Occipital lobe (tissue), 2 donors: ENCODE data around the gene NTHL1. TPM values are rescaled to one million over a fixed set of nuclear protein-coding genes. Genes with fewer than 3 reads are reported as not detected.
A peak's percentile ranks its signal among the peaks of the same experiment; 100 is the strongest.

ENCODE experiments used
- DNase-seq: peaks from one replicate; lab custom pipeline; 2025; lab: John Stamatoyannopoulos, UW
- total RNA-seq: library from RNA; depleted of rRNA; stranded (reverse); fragments of >200 nt; gene quantifications from one replicate; pipeline ENCODE4 v1.2.3, GENCODE V29; 2014

NTHL1 gene
- total RNA-seq, 1 donor from 2014 or later = 20.3 TPM

DNA sequence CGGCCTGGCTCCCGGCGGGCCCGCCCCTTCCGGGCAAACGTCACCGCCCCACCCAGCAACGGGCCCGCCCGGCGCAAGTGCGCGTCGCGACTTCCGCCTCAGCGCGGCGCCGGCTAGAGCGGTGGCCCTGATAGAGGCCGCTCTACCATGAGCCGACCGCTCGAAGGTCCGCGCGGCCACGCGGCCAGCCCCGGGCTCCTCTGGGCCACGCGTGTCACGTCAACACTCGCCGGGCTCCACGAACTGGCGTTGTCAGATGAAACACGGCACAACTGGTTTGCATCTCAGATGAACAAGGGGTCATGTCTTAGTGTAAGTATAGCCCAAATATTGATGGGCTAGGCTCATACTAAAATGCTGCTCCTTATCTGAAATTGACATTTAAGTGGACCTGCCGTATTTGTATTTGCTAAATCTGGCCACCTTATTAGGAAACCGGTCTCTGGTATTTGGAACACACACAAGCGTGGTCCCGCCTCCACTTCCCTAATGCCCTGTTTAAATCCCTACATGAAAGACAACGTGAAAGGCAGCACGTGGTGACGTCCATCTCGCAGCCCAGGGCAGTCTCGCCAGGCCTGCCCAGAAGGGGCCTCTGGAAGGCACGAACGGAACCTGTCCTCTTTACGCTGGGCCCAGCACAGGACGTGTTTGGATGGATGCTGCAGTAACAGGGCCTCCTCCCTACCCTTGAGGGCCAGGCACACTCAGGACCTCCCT lies 37.7 kb downstream of the NTHL1 start, which contains the start of gene ZNF598:
Gene ZNF598 (minus strand): TSS at position 31 of the 720 bp plus-strand sequence.
- DNase-seq = peak; percentile 71

DNA sequence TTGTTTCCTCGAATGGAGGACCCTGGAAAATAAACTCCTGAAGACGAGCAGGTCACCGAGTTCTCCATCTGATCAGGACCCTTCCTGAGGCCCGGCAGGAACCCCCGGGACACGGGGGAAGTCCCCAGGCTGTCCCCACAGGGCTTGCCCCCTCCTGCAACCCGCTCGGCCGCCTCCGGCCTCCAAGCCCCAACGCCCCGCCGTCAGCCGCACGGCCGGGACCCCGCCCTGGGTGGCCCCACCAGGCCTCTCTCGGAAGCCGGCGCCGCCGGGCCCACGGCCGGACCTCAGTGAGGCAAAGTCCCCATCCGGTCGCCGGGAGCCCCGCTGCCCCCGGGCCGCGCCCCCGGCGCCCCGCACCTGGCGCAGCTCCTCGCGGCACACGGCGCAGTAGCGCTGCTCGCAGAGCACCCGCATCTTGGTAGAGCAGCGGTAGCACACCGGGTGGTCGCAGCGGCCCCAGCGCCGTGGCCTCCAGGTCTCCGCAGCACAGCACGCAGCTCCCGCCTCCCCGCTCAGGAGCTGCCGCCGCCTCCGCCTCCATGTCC lies 38.4 kb downstream of the NTHL1 start:
- DNase-seq = no peak

DNA sequence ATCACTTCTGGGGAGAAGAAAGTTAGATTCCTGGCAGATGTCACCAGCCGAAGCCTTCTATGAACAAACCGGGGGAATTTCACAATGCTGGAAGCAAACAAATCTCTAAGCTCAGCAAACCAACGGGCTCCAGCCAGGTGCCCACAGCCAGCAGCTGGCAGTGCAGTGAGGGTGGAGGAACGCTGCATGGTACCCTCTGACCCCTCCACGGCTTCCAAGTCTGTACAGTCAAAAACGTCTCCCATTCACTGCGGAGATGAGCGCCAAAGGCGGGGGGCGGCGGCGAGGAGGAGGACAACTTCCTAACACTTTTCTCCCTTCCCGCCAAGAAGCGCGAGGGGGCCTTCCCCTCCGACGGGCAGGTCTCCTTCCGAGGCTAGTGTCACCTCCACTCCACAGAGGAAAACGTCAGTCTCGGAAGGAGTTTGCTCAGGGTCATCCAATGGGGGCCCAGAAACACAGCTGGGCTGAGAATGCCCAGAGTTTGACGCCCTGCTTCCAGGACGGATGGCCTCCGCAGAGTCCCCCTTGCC lies 38.9 kb downstream of the NTHL1 start:
- no peak for DNase-seq

DNA sequence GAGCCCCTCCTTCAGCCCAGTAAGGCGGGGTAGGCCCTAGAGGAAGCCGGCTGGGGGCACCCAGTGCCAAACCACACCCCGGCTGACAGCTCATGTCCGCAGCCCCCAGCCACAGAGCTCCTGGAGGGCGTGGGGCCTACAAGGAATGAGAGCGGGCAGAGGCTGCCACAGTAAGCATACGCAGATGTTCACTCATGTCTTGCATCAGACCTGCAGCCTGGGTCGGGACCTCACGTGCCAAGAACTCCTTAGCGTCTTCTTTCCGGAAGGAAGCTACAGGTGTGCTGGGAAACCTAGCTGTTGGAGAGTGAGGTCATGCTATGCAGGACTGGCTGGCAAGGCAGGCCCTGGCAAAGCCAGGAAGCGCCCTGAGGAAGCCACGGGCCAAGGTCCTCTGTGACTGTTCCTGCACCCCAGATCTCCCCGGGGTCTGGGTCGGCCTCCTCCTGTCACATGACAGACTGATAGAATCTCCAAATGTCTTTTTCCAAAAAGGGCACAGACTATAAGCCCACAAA lies 39.6 kb downstream of the NTHL1 start:
- DNase-seq = no peak

DNA sequence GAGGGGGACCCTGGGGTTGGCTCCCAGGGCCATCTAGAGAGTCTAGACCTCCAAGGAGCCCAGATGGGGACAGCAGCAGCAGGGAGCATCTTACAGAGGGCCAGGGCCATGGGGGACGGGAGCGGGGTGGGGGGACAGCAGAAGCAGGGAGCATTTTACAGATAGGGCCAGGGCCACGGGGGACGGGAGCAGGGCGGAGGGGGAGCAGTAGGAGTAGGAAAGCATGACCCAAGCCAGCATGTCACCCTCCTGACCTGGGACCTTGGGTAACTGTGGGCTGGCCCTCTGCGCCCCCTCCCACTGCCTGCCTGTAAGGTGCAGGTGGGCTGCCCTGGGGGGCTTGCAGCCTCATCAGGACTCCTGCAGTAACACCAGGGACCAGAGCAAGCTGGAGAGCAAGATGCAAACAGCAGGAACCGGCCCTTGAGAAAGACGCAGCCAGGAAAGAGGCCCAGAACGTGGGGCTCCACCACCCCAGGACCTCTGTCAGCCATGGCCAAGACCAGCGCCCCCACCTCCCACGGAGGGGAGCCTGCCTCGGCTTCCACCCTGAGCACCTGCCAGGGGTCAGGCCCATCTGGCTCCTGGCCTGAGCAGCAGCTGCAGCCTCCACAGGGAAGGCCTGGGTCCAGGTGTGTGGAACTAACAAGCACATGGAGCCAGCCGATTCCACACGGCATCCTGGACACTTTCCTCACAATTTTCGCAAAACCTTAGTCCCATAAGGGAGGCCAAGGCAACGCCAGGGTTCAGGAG lies 40.4 kb downstream of the NTHL1 start:
- DNase-seq = no peak

DNA sequence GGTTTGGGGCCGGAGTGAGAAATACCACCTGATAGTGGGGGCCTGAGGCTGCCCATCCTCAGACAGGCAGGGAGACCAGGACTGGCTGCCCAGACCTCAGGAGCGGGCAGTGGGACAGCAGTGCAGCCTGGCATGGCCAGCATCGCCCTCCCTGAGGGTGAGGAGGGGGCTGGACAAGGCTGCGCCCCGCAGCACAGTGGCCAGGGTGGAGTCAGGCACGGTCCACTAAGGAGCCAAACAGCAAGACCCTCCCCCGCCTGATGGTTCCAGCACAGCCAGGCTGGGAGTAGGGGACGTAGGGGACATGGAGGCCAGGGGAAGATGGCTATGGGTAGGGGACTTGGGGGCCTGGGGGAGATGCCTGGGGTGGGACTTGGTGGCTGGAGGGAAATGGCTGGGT lies 41.3 kb downstream of the NTHL1 start:
- no peak for DNase-seq

DNA sequence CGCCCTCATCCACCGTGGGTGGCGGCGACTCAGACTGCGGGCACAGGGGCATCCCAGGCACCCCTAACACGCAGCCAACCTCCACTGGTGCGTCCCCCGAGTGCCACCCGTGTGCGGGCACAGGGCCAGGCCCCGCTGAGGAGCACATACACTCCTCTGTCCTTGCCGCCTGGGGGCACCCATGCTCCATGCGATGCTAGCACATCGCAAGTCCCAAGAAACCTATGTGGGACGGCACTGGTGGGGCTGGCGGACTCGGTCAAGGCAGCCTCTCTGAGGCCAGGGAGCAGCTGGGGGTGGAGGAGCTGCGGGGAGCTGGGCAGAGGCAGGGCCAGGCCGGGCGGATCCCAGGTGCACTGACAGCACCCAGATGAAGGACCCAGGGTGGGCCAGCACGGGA lies 42.0 kb downstream of the NTHL1 start:
- DNase-seq = no peak

DNA sequence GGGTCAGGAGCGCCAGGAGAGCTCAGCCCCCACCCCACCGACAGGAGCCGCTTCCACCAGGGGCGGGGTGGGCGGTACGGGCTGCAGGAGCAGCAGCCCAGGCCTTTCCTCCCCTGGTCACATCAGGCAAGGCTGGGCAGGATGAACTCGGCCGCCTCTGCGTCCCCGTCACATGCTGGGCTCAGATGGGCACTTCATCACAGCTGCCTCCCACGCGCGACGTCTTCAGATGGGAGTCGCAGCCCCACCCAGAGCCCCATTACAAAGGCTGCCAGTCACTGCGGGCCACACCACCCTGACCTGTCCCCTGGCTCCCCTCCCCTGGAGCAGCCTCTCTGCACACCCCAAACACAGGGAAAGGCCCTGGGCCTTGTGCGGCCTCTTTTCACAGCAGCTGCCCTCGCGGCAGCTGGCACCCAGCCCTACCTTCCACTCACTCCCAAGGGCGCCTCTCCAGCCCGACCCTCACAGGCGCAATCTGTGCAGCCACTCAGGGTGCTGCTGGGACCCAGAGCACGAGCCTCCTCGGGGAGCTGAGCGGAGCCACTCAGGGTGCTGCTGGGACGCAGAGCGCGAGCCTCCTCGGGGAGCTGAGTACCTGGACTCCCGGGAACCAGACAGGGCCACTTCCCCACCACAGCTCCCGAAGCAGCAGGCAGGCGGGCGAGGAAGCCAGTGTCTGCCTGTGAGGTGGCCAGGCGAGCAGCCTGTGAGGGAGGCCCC lies 42.7 kb downstream of the NTHL1 start:
- DNase-seq = no peak

DNA sequence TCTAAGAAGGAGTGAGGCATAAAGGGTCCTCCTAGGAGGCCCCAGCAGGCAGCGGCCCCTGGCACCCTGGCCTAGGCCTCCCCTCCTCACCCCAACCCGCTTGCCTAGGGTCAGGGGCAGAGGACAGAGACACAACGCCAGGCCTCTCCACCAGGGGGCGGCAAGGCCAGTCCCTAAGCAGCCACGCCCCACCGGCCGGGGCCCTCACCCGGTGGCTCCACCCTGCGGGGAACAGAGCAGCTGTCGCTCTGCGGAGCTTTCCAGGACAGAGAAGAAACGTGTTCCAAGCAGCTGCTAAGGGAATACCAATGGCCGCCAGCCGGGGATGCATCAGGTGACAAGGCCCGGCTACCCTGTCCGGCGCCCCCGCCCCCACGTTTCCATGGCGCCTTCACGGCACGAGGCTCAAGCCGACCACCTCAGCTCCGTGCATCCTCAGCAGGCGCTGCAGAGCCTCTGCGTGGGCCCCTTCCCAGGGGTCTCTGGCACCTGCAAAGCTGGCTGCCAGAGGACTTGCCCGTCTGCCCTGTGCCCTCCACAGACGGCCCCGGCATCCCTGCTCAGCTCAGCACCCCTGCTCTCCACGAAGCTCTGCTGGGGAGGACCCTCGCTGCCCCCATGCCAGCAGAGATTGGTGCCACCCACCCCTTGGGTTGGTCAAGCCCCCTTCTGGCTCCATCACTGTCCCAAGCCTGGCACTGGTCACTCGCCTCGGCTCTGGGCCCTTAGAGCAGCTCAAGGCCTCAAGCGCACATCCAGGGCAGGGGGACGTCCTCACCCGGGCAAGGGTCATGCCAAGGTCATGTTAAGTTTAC lies 43.6 kb downstream of the NTHL1 start:
- DNase-seq = peak; percentile 49

DNA sequence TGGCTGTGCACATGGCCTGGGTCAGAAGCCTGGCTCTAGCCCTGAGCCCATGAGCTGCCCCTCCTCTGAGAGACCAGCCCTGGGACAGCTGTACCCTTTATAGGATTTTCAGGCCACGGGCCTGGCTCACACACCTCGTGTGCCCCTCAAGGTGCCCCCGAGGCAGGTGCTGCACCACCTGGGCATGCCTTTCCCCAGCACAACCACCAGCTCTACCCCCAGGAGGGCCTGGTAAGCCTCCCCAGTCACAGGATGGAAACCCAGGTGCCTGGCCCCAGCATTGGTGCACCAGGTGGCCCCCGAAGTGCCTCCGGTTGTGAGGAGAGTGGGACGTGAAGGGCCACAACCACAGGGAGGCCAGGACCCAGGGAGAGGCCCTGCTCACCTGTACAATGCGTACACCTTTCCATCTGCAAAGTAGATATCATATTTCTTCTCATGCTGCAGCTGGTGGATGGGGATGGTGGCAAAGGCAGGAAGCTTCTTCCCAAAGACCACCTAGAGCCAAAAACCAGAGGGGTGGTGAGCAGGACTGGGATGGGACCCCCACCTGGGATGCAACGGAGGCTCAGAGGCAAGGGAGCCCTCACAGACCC lies 44.3 kb downstream of the NTHL1 start:
- DNase-seq = no peak

DNA sequence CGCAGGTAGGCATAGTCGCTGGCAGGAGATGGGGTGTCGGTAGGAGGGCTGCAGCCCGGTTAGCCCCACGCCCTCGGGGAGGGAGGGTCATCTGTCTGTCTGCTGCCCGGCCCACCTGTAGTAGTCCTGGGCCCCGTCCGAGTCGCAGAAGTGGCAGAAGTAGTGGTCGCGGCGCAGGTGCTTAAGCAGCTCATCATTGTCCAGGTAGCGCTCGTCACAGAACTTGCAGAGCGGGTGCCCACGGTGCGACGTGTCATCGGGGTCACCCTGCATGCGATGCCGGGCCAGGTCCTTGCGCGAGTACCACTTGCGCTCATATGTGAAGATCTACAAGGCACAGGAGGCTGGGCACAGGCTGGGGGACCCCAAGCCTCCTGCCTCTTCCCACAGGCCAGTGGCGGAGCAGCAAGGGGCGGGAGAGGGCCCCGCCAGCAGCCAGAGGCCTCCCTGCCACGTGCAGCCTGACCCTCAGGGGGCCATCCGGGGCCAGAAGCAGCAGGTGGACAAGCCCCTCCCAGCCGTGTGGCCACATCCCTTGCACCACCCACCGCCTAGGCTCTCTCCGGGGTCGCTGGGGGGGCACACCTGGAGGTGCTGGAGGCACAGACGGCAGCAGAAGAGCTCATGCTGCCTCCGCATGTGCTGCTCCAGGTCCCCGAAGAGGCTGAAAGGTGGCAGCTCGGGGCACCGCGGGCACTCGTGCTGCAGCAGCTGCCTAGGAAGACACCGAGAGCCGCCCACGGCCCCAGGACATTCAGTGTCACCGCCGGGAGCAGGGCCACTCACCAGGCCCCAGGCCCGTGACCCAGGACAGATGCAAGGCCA lies 45.0 kb downstream of the NTHL1 start:
- no peak for DNase-seq

DNA sequence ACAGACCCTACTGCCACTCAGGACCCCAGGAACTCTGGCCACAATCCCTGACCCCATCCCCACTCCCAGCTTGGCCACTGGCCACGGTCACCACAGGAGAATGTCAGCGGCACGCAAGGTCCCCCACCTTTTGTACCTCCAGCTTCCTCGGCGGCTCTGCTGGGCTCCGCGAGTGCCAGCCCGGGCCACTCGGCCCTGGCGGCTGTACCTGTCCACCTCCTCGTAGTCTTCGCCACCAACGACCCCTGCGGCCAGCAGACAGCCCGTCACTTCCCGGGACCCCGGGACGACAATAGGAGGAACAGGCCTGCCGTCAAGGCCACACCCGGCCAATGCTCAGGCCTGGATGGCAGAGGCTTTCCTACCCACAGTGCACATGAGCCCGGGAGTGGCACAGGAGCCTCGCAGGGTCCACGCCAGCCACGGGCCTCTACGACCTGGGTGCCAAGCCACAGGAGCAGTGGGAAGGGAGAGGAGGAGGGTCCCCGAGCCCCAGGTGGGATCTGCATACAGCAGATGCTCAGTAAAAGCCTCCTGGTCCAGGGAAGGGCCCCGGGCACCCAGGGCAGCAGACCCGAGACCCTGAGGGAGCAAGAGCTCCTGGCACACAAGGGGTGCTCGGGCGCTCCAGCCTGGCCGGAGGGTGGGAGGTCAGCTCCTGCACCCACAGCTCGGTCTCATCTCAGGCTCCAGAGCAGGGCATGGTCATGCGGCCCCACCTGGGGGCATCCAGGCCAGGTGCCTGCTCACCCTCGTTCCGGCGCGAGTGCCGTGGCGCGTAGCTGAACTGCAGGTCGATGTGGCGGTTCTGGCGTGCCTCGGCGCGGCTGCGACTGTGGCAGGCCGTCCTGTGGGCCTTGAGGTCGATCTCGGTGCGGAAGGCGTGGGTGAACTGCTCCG lies 45.9 kb downstream of the NTHL1 start:
- no peak for DNase-seq

DNA sequence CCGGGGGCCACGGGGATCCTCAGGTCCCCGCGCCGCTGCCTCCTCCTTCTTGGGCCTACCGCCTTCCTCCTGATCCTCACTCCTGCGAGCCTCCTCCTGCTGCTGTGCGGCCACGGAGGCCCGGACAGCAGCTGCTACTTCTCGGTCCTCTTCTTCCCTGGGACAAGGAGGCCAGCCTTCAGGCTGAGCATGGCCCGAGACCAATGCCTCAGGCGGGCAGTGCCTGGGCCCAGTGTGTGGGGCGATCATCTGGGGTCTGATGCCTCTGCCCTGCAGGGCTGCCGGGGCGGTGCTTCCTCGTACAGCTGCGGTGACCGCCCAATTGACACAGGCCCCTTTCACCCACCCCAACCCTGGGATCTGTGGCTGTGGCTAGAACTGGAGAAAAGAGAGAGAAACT lies 46.6 kb downstream of the NTHL1 start:
- no peak for DNase-seq

DNA sequence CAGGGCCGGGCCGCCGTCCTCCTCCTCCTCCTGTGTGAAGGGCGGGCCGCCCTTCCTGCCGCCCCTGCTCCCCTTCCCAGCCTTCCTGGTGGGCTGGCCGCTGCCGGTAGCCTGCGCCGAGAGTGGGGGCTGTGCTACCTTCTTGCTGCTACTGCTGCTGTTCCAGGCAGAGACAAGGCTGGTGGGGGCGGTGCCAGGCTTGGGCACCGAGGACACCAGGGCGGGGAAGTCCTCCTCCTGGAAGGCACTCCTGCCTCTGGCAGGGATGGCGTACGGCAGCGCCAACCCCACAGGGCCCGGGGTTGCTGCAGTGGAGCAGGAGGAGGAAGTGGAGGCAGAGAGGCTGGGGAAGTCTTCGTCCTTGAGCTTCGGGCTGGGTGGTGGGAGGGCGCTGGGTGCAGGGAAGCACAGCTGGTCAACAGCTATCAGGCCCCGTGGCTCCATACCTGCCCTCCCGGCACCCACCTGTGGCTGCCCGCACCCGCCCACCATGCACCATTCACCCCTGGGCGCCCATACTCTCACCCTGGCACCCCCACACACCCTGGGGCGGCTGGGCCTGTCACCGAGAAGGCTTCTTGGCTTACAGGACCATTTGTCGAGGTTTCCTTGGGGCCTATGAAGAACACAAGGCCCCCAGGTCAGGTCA lies 47.6 kb downstream of the NTHL1 start:
- DNase-seq = no peak

DNA sequence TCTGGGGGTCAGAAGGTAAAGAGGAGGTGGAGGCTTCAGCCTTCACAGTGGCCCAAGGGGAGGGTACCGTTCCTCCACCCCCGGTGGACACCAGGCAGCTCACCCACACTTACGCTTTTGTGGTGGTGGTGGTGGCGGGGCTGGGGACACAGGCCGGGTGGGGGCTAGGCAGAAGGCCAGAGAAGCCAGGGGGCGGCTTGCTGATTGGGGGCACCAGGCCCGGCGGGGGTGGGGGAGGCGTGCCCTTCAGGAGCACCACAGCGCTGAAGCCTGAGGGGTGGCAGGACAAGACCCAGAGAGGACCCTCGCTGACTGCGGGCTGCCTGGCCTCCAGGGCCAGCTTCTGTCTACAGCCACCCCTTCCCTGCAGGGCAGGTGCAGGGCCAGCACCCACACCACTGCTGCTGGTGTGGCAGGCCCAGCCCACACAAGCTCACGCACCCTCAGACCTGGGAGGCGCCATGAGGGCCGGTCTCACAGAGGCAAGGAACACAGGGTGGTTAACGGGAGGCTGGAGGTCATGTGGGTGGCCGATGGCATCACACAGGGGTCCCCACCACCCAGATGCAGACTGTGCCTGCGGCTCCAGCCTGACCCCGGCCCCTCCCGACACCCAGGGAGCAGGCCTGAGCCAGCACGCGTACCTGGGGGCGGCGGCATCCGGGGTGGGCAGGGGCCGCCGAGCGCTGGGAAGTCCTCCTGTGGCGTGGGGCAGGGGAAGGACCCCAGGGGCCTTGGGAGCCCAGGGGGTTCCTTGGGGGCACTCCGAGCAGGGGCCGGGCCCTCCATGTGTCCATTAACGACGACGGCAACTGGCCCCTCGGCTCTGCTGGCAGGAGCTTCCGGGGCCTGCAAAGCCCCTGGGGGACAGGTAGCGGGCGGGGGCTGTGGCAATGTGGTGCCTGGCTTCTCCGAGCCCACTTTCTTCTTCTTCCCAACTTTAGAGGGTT lies 48.5 kb downstream of the NTHL1 start:
- DNase-seq = no peak

DNA sequence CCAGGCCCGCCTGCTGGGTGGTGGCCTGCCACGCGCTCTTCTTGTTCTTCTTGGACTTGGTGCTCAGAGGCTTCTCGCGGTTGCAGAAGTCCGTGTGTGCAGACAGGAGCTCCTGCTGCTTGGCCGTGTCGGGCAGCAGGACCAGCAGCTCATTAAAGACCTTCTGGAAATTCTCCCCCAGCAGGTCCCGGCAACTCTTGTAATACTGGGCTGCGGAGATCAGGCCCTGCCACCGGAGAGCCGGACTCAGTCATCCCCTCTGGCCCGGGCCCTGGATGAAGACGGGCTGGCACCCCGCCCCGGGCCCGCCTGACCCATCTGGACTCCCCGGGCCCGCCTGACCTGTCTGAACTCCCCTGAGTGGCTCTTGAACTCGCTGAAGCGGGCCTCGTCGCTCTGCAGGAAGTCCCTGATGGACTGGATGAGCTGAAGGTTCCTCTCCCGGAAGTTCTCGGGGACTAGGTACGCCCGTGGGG lies 49.2 kb downstream of the NTHL1 start:
- DNase-seq = no peak
